Skeletal muscle satellite cell (primary cell): ENCODE results near the gene ITGB5.

Experiments used
- H3K27me3 ChIP-seq: 2 replicates; pipeline ENCODE4 v1.7.0; 2013; ENCODE audit warnings: low read length; ENCODE audit not compliant: control insufficient read depth, insufficient read depth
- H3K36me3 ChIP-seq: 2 replicates; pipeline ENCODE4 v1.7.0; 2013; ENCODE audit warnings: mild to moderate bottlenecking, control low read depth, low read length; ENCODE audit not compliant: insufficient read depth
- H3K4me1 ChIP-seq: 2 replicates; pipeline ENCODE4 v1.7.0; 2013; ENCODE audit warnings: low read length; ENCODE audit not compliant: control insufficient read depth, insufficient read depth
- H3K4me2 ChIP-seq: 2 replicates; pipeline ENCODE4 v1.7.0; 2013; ENCODE audit warnings: mild to moderate bottlenecking, low read length
- H3K4me3 ChIP-seq: 2 replicates; pipeline ENCODE4 v1.7.0; 2013; ENCODE audit warnings: low read length
- H3K9ac ChIP-seq: 2 replicates; pipeline ENCODE4 v1.7.0; 2013; ENCODE audit warnings: mild to moderate bottlenecking, low read depth, low read length, moderate library complexity
- H3K9me3 ChIP-seq: replicated peaks from 2 replicates; pipeline ENCODE4 v1.7.0; 2013; ENCODE audit warnings: mild to moderate bottlenecking, control low read depth, low read length

ITGB5 gene

DNA sequence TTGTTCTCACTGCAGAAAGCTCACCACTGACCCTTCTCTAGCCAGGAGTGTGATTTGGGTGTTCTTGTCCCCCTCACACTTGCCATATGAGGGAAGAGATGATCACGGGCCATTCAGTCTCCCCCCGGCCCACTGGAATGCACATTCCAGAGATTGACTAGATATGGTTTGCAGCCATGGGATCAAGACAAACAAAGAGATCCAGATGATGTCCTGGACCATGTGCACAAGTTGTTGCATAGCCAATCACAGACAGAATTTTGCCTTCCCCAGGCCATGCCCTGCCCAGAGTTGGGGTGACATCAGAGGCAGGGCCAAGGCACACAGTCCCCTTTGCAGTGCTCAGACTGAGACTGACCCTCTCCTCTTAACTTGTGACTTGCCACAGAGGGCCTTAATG, 32.6 kb upstream of the ITGB5 start:
- no peak overlapping the region for H3K4me3 ChIP-seq
- no peaks in the 10 kb centered on the region for H3K9me3 ChIP-seq
- no peak overlapping the region for H3K9ac ChIP-seq
- no peak overlapping the region for H3K4me2 ChIP-seq
- peaks cover 8% of the 10 kb centered on the region for H3K27me3 ChIP-seq
- no peaks in the 10 kb centered on the region for H3K36me3 ChIP-seq
- H3K4me1 ChIP-seq: no peaks in the 10 kb centered on the region

- H3K36me3 ChIP-seq: no peaks in the 10 kb centered on the region
- no peak overlapping the region for H3K9ac ChIP-seq
- no peak overlapping the region for H3K4me3 ChIP-seq
- no peaks in the 10 kb centered on the region for H3K4me1 ChIP-seq
- no peaks in the 10 kb centered on the region for H3K9me3 ChIP-seq
- peaks cover 8% of the 10 kb centered on the region for H3K27me3 ChIP-seq
- no peak overlapping the region for H3K4me2 ChIP-seq
Measured at GRCh38 chr3:124918524-124918923, 31.4 kb upstream of the ITGB5 start.

DNA sequence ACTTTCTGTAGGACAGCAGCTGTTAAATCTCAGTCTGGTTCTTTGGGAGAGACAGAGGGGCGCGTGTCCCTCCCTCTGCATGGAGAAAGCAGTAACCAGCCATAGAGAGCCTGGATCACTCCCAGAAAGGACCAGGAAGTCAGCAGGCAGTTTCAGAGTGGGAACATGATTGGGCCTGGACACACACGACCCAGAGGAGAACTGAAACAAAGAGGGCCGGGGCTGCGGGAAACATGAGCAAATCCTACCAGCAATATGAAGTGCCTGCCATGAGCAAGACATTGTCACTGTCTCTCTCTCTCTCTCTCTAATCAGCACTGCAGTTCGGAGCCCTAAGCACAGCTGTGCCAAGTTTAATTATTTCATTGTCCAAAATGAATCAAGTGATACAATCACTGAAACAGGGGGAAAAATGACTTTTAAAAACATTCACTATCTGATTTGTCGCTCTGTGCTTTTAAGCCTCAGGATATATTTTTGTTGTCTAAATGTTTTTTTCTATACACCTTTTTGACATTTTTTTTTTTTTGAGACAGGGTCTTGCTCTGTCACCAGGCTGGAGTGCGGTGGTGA, 29.8 kb upstream of the ITGB5 start:
- H3K27me3 ChIP-seq: peaks cover 12% of the 10 kb centered on the region
- H3K4me2 ChIP-seq: peak overlapping the region; percentile 1
- H3K9ac ChIP-seq: no peak overlapping the region
- H3K9me3 ChIP-seq: no peaks in the 10 kb centered on the region
- no peaks in the 10 kb centered on the region for H3K4me1 ChIP-seq
- no peak overlapping the region for H3K4me3 ChIP-seq
- no peaks in the 10 kb centered on the region for H3K36me3 ChIP-seq

DNA sequence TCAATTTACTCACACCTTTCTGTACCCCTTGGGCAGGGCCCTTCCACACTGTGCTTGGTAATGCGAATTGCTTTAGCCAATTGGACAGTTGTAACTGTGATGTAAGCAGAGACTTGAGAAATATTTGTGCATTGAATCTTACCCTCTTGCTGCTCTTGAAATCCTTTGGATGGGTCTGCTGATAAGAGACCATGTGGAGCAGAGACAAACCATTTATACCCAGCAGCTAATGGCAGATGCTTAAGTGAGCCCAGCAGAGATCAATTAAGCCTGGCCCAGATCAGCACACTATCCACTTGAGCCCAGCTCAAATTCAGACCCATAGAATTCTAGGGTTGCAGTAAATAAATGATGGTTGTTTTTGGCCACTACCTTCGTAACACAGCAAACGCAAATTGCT, 28.1 kb upstream of the ITGB5 start:
- H3K9me3 ChIP-seq: no peaks in the 10 kb centered on the region
- H3K4me3 ChIP-seq: no peak overlapping the region
- no peak overlapping the region for H3K4me2 ChIP-seq
- no peaks in the 10 kb centered on the region for H3K4me1 ChIP-seq
- peaks cover 17% of the 10 kb centered on the region for H3K27me3 ChIP-seq
- no peaks in the 10 kb centered on the region for H3K36me3 ChIP-seq
- H3K9ac ChIP-seq: no peak overlapping the region

- no peak overlapping the region for H3K4me3 ChIP-seq
- peaks cover 19% of the 10 kb centered on the region for H3K27me3 ChIP-seq
- no peak overlapping the region for H3K4me2 ChIP-seq
- no peak overlapping the region for H3K9ac ChIP-seq
- H3K36me3 ChIP-seq: no peaks in the 10 kb centered on the region
- no peaks in the 10 kb centered on the region for H3K4me1 ChIP-seq
- H3K9me3 ChIP-seq: no peaks in the 10 kb centered on the region
Measured at GRCh38 chr3:124907957-124908356, 20.8 kb upstream of the ITGB5 start.

GRCh38 chr3:124904835-124905492, 17.8 kb upstream of the ITGB5 start:
- Histone ChIP-seq H3K4me2 (no peak overlapping the region), H3K36me3 (no peaks in the 10 kb centered on the region), H3K27me3 (peaks cover 10% of the 10 kb centered on the region), H3K4me1 (peaks cover 3% of the 10 kb centered on the region), H3K4me3 (no peak overlapping the region), H3K9ac (no peak overlapping the region), H3K9me3 (no peaks in the 10 kb centered on the region)

DNA sequence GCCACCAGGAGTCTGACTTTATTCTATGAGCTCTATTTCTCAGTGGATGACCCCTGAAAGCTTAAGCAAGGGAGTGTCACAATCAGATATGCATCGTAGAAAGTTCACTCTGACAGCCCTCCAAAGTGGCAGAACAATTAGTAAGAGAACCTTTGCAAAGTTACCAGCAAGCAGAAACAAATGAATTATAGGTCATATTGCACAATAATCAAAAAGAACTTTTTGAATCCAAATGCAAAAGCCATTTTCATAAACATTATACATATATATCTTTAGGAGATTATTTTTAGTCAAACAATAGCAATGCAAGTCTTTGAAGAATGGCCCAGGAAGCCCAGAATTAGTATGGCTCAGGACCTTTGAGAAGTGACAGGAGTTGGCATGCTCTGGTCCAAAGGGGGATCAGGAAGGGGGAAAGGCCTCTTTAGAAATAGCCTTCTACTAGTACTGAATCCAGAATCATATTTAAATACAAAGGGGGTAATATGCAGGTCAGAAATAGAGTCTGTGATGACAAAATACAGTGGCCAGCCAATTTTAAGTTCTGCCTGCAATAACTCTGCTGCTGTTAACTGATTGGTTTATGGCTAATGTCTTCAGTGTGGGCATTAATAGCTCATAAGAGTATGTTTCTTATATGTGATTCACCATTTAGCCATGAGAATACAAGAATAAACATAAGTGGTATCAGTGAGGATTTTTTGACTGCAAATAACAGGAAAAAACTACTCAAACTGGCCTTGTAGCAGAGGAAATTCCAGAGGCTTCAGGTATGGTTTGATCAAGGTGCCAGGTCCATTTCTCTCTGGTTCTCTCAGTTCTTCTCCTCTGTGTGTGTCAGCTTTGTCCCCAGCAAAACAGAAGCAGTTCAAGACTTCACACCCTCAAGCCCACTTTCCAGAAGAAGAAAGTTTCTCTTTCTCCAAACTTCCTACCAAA, 17.0 kb upstream of the ITGB5 start:
- H3K4me1 ChIP-seq: peaks cover 3% of the 10 kb centered on the region
- no peak overlapping the region for H3K9ac ChIP-seq
- peaks cover 10% of the 10 kb centered on the region for H3K27me3 ChIP-seq
- H3K9me3 ChIP-seq: no peaks in the 10 kb centered on the region
- no peak overlapping the region for H3K4me2 ChIP-seq
- H3K36me3 ChIP-seq: no peaks in the 10 kb centered on the region
- no peak overlapping the region for H3K4me3 ChIP-seq

- no peak overlapping the region for H3K4me3 ChIP-seq
- H3K9ac ChIP-seq: no peak overlapping the region
- peaks cover 7% of the 10 kb centered on the region for H3K4me1 ChIP-seq
- H3K27me3 ChIP-seq: no peaks in the 10 kb centered on the region
- H3K4me2 ChIP-seq: no peak overlapping the region
- no peaks in the 10 kb centered on the region for H3K36me3 ChIP-seq
- no peaks in the 10 kb centered on the region for H3K9me3 ChIP-seq
Measured at GRCh38 chr3:124896824-124897526, 9.8 kb upstream of the ITGB5 start.

DNA sequence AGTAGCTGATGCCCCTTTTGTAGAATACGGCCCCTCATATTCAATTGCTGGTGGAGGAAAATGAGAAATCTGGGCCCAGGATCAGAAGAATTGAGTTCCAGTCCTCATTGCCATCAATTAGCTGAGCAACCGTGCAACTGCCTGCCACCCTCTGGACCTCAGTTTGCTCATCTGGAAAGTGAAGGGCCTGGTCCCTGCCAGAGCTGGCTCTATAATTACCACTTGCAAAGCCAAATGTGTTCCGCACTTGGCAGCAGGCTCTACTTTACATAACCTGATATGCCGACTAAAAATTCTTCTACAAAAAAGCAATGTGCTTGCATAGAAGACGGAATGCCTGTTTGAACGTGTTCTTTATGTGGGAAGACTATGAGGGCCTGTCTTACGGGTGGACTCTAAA, 8.6 kb upstream of the ITGB5 start:
- no peak overlapping the region for H3K9ac ChIP-seq
- no peaks in the 10 kb centered on the region for H3K27me3 ChIP-seq
- peaks cover 5% of the 10 kb centered on the region for H3K4me1 ChIP-seq
- H3K9me3 ChIP-seq: no peaks in the 10 kb centered on the region
- H3K36me3 ChIP-seq: no peaks in the 10 kb centered on the region
- H3K4me3 ChIP-seq: no peak overlapping the region
- no peak overlapping the region for H3K4me2 ChIP-seq

DNA sequence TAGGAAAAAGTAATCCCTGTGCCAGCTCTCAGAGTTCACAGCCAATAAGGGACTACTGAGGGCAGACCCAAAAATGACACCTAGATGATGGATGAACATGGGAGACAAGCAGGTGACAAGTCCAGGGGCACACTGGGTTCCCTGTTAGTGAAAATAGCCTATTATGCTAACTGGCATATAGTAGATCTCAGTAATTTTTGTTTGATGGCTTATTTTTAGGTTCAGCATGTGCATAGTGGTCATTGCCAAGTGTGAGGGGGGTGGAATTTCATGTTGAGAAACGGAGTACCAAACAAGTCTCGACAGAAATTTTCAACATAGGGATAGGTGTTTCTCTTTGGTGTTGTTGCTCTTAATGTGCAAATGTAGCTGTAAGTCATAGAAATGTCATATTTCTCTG, 6.4 kb upstream of the ITGB5 start:
- Histone ChIP-seq H3K36me3 (no peaks in the 10 kb centered on the region), H3K9me3 (no peaks in the 10 kb centered on the region), H3K4me3 (no peak overlapping the region), H3K27me3 (no peaks in the 10 kb centered on the region), H3K4me2 (no peak overlapping the region), H3K4me1 (peaks cover 5% of the 10 kb centered on the region), H3K9ac (no peak overlapping the region)

- no peak overlapping the region for H3K4me3 ChIP-seq
Measured at GRCh38 chr3:124890573-124891190, 3.5 kb upstream of the ITGB5 start.

More at GRCh38 chr3:124890573-124891190, 3.5 kb upstream of the ITGB5 start:
- no peak overlapping the region for H3K4me2 ChIP-seq
- no peaks in the 10 kb centered on the region for H3K36me3 ChIP-seq
- H3K4me1 ChIP-seq: peaks cover 5% of the 10 kb centered on the region
- H3K9me3 ChIP-seq: no peaks in the 10 kb centered on the region
- no peaks in the 10 kb centered on the region for H3K27me3 ChIP-seq
- H3K9ac ChIP-seq: no peak overlapping the region
